Measurements from ENCODE around the gene ATP9B.
"Not testable (repeated sequence)": the region's sequence is repeated elsewhere in the genome, so short reads cannot be mapped to it uniquely, and the experiment has no call there.

Gene ATP9B

DNA sequence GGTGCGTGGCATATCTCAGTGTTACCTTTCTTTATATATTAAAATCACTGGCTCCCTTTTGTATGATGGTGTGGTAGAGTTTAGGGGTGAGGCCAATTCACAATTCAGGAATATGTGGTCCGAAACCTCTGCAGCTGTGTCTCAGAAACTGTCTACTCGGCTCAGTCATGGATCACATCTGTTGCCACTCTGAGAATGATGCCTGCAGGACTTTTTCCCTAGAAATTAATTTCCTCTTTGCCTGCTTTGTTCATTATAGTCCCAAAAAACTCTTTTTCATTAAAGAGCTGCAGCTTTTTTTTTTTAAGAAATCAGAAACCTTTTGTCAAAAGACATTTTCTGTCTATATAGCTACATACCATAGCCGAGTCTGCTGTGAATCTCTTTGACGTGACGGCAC is 221.7 kb downstream of the ATP9B start:
- no peak for DNase-seq

DNA sequence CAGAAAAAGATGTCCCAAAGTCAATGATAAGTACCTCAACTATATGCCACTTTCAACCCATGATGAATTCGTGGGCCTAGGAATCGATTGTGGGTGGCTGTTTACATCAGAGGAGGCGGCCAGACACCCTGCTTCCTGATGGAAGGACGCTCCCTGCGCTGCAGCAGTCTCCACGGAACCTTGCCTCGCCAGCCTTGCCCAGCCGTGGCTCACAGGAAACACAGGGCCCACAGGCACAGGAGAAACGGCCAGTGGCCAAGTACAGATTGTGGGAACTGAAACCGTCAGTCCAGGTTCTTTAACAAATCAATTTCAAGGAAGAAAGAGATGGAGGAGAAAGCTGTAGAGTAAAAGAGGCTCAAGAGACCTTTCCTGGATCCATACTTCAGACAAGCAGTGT is 225.0 kb downstream of the ATP9B start:
- peak in 2 of 4 experiments; percentile 2 to 11 for DNase-seq

- DNase-seq, result no peak
These were observed 230.1 kb downstream of the ATP9B start for GRCh38 chr18:79299272-79299671.

DNA sequence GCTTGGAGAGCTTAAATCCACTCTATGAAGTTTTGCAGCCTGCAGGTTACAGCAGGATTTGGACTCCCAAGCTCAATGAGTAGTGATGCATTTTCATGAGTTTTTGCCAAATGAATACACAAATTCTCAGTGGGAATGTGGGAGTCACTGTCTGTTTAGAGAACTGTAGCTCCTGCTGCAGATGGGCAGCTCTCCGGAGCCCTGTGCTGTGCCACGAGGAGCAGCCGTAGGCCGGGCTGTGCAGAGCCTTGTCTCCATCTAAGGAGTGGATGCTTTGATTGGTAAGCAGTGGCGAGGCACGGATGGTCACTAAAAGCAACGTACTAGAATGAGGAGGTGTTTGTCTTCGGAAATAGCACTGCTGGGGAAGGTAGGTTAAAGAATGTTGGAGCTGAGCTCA is 230.5 kb downstream of the ATP9B start:
- no peak for DNase-seq

GRCh38 chr18:79300413-79300812 is 231.2 kb downstream of the ATP9B start:
- DNase-seq, result no peak

DNA sequence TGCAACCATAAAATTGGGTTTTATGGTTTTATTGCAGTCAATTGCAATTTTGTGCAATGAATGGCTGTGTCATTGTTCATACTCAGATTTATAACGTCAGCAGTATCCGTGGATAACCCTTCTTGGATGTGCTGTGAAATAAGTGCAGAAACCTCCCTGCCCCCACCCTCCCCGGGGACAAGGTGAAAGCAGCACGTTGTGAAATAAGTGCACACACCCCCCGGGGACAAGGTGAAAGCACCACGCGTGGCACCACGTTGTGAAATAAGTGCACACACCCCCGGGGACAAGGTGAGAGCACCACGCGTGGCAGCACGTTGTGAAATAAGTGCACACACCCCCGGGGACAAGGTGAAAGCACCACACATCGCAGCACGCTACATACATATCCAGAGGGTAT is 232.9 kb downstream of the ATP9B start:
- DNase-seq, result no peak

- DNase-seq, result no peak
These were observed 236.7 kb downstream of the ATP9B start for GRCh38 chr18:79305911-79306310.

- no peak for DNase-seq
These were observed 240.6 kb downstream of the ATP9B start for GRCh38 chr18:79309614-79310358.

- no peak for DNase-seq
These were observed 245.7 kb downstream of the ATP9B start for GRCh38 chr18:79314838-79315388.

DNA sequence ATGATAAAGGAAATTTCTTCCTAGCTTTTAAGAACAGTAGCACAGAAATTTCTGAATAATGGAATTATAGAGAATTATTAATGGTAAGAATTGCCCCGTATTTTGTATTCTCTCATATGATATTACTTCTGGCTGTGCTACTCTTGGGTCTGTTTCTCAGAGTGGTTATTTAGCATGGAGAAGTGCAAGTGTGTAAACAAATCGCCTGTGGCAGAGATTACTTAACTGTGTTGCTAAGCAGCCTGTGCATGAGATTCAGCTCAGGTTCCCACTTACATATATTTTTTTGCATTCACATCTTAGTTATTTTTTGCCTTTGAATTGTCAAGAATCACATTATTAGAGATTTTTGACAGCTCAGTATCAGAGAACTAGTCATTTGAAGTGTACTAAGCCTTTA is 246.4 kb downstream of the ATP9B start:
- no peak for DNase-seq

GRCh38 chr18:79317703-79318102 is 248.5 kb downstream of the ATP9B start:
- no peak for DNase-seq

- no peak for DNase-seq
These were observed 249.0 kb downstream of the ATP9B start for GRCh38 chr18:79318142-79318673.

- DNase-seq, result no peak
These were observed 251.1 kb downstream of the ATP9B start for GRCh38 chr18:79320216-79320850.

DNA sequence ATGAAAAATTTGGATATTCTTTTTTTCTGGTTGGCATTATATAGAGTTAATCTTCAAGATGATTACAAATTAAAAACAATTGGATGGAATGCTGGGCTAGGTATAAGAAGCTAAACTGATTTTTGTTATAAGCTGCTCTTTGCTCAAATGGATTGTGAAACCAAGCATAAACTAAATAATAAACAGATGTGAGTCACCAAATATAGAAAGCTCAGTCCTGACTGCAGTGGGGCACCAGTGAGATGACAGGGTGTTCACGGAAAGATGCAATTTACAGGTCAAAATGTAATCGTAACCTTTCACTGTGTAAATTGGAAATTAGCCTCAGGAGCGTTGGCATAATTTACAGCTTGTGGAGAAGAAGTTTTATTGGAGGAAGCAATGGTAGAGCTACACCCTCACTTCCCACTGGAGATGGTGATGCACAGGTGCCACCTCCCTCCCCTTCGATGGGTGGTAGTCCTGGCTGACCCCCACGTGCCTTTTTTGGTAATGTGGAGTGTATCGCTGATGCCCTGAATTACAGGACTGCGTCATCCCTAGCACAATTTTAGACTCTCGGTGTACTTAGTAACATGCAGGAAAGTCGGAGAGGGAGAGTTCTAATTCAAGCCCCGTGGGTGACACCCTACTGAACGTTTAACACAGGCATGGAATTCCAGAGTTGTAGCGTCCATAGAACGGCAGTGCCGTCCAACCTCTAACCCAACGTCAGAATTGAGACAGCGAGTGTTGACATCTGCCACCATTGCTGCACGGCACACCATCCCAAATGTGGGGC is 252.6 kb downstream of the ATP9B start:
- no peak for DNase-seq

DNA sequence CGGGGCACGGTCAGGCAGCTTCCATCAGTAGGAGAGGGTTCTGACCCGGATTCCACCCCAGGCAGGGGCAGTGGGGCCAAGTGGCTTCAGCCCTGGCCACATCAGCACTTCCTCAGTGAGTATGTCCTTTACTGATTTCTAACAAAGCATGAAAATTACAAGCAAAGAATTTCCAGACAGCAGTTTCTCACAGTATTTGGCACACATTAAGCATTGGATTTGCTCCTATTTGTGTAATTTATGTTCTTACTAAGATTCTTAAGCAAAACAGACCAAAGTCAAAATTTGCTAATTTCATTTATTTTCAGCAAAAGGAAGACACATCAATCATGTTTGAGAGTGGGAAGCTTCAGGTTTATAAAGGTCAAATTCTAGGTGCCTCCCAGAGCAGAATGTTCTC is 253.2 kb downstream of the ATP9B start:
- no peak for DNase-seq

DNA sequence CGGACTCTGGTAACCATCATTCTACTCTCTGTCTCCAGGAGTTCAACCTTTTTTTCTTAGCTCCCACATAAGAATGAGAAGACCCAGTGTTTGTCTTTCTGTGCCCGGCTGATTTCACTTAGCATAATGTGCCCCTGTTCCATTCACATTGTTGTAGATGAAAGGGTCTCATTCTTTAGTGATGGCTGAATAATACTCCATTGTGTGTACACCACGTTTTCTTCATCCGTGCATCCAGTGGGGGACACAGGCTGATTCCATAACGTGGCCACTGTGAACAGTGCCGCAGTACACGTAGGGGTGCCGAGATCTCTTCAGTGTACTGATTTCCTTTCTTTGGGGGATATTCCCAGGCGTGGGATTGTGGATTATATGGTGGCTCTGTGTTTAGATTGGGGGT is 254.3 kb downstream of the ATP9B start:
- DNase-seq, result no peak

GRCh38 chr18:79326413-79327198 is 257.4 kb downstream of the ATP9B start:
- DNase-seq, result peak in 2 of 4 experiments; percentile 4 to 22

DNA sequence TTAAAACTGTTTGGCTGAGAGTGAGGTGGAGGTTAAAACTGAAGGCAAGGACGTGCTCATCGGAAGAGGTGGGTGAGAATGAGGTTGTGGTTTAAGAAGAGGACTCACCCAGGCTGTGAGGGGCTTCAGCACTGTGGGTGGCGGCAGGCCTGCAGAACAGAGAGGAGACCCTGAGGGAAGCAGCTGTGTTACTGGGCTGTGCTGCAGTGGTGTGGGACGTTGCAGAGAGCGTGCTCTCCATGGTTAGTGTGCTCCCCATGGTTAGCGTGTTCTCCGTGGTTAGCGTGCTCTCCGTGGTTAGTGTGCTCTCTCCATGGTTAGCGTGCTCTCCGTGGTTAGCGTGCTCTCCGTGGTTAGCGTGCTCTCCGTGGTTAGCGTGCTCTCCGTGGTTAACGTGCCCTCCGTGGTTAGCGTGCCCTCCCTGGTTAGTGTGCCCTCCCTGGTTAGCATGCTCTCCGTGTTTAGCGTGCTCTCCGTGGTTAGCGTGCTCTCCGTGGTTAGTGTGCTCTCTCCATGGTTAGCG is 258.1 kb downstream of the ATP9B start:
- DNase-seq, result no peak

- DNase-seq, result not testable (repeated sequence)
These were observed 258.7 kb downstream of the ATP9B start for GRCh38 chr18:79327915-79328314.

- no peak for DNase-seq
These were observed 259.7 kb downstream of the ATP9B start for GRCh38 chr18:79328887-79329286.

DNA sequence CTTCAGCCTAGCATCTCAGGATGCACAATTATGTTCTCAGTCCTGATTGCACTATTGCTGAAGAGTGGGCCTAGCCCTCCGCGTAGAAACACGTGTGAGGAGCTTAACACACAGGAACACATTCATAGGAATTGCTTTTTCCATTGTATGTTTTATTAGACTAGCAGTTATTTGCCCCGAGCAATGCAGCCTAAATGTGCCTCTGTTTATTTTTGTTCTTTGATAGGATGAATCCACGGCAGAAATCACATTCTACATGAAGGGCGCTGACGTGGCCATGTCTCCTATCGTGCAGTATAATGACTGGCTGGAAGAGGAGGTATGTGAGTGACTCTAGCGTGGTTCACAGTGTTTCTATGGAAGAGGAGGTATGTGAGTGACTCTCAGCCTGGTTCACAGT is 260.6 kb downstream of the ATP9B start:
- no peak for DNase-seq

DNA sequence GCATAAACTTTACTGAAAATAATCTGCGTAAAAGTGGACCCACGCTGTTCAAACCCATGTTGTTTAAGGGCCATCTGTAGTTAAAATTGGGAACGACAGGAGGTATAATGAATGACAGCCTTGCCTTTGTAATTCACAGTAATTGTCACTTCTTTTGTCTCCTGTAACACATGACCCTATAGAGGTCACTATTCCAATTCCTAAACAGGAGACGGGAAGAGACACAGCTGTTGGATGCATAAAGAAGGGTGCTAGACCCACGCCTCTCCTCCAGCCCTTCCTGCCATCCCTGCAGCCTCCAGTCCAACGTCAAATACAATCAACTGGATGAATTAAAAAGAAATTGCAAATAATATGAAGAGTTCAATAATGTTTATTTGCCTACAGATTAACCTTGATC is 263.5 kb downstream of the ATP9B start:
- no peak for DNase-seq

Measured in suppressor macrophage (primary cell).